Activated CD4-positive, alpha-beta T cell treated with anti-CD3 and anti-CD28 coated beads, Interleukin-2, Interleukin-4, amounts not matched to agents 100 ng/mL and 50 ng/mL, durations not matched to agents 16 hours and 8 hours (primary cell): ENCODE results near the gene PMS2.
A peak's percentile ranks its signal among the peaks of the same experiment; 100 is the strongest.
"Not testable (repeated sequence)": the region's sequence is repeated elsewhere in the genome, so short reads cannot be mapped to it uniquely, and the experiment has no call there.

Experiments
- DNase-seq: peaks from one replicate; pipeline ENCODE4 v3.0.0-alpha.2; 2020; ENCODE audit warnings: low spot score

Gene PMS2

DNA sequence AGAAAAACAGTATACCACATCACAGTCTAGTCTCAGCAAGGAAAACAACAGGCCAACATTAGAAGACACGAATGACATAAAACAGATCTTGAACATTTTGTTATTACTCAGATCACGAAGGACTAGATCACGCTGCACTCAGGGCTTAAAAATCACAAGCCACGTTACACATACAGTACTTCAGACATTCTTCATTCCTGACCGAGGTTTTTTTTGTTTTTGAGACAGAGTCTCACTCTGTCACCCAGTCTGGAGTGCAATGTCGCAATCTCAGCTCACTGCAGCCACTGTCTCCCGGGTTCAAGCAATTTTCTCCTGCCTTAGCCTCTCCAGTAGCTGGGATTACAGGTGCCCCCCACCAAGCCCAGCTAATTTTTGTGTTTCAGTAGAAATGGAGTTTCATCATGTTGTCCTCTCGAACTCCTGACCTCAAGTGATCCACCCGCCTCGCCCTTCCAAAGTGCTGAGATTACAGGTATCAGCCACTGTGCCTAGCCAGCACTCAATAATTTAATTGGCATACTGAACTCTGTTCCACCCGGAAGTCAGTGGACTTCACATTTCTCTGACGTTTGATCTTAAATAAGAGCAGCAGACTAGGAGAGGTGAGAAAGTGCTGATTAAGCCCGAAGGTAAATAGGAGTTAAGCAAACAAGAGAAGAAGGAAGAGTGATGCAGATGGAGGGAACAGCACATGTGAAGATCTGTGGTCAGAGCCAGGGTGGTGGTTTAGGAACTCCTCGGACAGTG is 3.7 kb upstream of the PMS2 start:
- DNase-seq, result peak; percentile 50

GRCh38 chr7:6011541-6011940 is 2.7 kb upstream of the PMS2 start:
- no peak for DNase-seq

DNA sequence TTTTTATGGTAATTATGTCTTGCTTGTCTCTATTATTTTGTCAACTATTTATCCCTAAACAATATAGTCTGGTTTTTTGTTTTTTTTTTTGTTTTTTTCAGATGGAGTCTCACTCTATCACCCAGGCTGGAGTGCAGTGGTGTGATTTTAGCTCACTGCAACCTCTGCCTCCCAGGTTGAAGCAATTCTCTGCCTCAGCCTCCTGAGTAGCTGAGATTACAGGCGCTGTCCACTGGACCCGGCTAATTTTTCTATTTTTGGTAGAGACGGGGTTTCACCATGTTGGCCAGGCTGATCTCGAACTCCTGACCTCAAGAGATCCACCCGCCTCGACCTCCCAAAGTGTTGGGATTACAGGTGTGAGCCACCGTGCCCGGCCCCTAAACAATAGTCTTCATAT is 1.5 kb upstream of the PMS2 start:
- not testable (repeated sequence) for DNase-seq

- DNase-seq, result not testable (repeated sequence)
These were observed 836 bp downstream of the PMS2 start for GRCh38 chr7:6007835-6008590.

DNA sequence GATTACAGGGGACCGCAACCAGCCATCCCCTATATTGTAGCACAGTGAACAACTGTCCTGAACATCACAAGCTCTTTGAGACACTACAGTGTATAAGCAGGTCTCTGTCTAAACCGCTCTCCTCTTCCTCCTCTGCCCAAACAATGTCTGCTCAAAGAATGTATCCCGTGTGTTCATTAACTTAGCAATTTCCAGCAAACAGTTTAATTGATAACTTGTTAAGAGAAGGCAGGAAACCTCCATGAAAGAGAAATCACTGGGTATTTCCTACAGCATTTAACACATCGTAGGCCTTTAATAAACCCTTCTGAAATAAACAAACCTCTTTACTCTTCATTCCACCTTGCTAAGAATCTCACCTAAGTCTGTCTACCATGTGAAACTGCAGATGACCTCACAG is 1.5 kb downstream of the PMS2 start:
- DNase-seq, result no peak

- DNase-seq, result peak; percentile 30
These were observed 11.5 kb downstream of the PMS2 start for GRCh38 chr7:5997210-5997808.

- DNase-seq, result not testable (repeated sequence)
These were observed 21.8 kb downstream of the PMS2 start for GRCh38 chr7:5987061-5987460.

DNA sequence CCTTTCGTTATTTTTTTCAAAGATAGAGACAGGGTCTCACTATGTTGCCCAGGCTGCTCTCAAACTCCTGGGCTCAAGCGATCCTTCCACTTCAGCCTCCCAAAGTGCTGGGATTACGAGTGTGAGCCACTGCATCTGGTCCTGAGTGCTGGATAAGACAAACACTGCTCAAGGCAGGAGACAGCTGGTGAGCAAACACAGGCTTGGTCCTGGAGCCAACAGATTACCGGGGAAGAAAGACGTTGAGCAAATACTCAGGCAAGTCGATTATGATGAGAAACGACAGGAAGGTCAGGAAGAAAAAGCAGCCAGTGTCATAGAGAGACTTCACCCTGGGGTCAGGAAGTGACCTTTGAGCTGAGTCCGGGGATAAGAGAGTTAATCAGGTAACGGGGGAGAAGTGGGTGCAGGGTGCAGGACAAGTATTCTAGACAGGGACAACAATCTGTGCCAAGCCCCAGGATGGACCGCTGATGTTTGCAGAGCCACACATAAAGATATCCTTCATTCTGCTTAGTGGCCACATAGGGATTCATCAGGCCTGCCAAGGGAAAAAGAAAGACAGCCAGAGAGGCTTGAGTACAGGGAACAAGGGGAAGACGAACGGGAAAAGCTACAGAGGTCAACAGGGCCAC is 29.1 kb downstream of the PMS2 start:
- not testable (repeated sequence) for DNase-seq

- not testable (repeated sequence) for DNase-seq
These were observed 35.3 kb downstream of the PMS2 start for GRCh38 chr7:5973580-5973979.

- DNase-seq, result not testable (repeated sequence)
These were observed 38.4 kb downstream of the PMS2 start, which contains the start of gene RSPH10B for GRCh38 chr7:5970347-5970911. Gene RSPH10B (minus strand): TSS chr7:5970689. CDS start chr7:5967116, 3,573 bp downstream.

- not testable (repeated sequence) for DNase-seq
These were observed 45.0 kb downstream of the PMS2 start for GRCh38 chr7:5963810-5964209.

DNA sequence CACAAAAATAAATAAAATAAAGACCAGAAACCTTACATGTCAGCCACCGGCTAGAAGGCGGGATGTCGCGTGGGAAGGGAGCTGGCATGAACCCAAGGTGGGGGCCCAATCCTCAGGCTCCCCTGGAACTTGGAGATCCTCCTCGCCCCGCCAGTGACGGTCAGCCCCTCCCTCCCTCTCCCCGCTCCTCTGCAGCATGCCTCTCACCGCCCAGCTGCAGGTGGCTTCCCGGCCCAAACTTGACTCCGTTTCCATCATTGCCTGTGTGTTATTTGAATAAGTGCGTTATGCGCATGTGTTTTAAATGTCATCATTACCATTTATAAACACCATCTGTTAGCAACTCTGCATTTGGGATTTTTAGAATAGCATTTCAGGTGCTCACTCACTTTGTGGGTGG is 45.6 kb downstream of the PMS2 start:
- DNase-seq, result not testable (repeated sequence)

- DNase-seq, result not testable (repeated sequence)
These were observed 73.9 kb downstream of the PMS2 start for GRCh38 chr7:5934945-5935450.

DNA sequence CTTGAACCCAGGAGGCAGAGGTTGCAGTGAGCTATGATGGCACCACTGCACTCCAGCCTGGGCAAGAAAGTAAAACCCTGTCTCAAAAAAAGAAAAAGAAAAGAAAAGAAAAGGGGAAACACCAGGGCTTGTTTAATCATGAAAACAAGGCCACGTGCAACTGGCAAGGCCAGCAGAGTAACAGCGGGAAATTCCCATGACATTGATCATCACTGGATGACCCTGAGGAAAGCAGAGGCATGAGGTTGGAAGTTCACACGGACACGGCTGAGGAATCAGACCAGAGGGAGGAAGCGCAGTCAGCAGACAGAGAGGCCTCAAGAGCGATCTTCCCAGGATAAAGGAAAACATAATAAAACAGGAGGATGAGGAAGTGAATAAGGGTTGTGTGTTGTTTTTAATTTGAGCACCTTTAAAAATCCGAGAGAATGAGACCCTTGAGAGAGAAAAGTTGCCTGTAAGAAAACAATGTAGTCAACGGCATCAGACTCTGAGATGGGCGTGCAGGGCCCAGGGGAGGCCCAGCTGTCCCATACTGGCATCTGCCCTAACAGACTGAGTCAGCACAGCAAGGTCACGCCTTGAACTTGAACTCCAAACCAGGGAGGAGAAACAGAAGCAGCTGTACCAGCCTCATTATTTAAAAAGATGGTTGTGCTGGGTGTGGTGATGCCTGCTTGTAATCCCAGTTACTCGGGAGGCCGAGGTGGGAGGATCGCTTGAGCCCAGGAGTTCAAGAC is 76.8 kb downstream of the PMS2 start:
- DNase-seq, result not testable (repeated sequence)

DNA sequence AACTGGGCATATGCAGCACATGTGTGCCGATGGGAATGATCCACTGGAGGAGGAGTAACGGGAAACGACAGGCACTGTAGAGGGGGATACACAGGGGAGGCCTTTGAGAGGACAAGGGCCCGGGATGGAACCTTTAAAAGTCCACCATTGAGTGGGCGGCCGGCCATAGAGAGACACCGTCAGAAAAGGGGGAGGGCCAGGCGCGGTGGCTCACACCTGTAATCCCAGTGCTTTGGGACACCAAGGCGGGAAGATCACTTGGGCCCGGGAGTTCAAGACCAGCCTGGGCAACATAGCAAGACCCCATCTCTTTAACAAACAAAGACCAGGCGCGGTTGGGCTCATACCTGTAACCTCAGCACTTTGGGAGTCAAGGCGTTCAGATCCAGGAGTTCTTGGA is 77.6 kb downstream of the PMS2 start:
- DNase-seq, result not testable (repeated sequence)

DNA sequence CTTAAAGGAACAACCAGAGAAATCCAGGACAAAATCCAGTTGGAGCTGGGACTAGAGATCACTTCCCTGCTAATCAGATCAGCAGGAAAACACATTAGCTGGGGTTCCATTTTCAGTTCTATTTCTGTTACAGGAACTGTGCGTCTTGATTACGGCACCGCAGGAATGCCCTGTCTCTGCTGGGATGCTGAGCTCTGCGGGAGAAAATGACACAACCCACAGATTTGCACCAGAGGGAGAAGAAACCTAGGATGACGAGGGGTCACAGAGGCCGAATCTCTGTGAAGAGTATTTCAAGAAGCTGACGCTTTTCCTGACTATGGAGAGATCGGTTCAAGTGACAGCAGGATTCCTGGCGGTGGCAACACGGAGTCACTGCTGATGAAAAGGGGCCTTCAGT is 78.6 kb downstream of the PMS2 start:
- not testable (repeated sequence) for DNase-seq

DNA sequence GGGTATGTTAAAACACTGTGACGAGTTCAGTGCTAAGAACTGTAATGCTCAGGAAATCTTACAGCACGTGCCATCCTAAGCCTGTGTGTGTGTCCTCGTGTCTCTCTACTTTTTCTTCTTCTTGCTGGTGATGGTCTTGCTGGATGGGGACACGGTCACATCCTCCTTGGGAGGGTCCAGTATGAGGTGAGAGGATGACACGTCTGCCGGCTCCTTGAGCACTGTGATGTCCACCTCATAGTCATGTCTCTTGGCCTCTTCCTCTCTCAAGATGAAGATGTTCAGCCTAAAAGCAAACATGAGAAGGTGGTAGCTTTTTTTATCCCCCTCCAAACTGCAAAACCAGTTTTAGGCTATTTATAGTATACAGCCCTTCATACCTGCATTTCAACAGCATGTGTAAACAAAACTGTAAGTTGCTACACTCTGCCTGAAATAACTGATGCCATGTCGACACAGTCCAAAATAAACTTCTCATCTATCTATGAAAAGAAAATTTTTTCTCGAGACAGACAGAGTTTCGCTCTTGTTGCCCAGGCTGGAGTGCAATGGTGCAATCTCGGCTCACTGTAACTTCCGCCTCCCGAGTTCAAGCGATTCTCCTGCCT is 82.5 kb downstream of the PMS2 start:
- not testable (repeated sequence) for DNase-seq

DNA sequence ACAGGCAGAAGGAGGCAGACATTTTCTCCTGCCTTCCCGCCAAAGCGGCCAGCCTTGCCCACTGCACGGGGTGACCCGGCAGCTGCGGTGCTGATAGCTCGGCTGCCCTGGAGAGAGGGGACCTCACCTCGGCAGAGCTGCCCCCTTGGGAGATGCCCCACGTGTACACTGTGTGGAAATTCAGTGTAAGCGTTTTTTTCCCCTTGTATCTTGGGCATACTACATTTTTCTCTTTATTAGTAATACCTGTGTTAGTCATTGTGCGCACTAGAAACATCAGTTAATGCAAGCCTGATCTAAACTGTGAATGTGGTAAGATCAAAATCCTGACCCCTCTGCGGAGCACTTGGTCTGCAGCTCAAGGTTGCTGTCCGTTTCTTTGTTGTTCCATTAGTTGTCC is 84.2 kb downstream of the PMS2 start:
- DNase-seq, result not testable (repeated sequence)

- DNase-seq, result not testable (repeated sequence)
These were observed 84.7 kb downstream of the PMS2 start for GRCh38 chr7:5924180-5924579.
